C4-2B (cell line): ENCODE data around the gene AP1G2.
A peak's percentile ranks its signal among the peaks of the same experiment; 100 is the strongest.

Experiments
- H3K27ac ChIP-seq: fragments of 450-650 bp; 2 replicates; pipeline ENCODE4 v1.5.1; 2017
- CTCF ChIP-seq: fragments of 450-650 bp; conservative IDR thresholded peaks from 2 replicates; pipeline ENCODE4 v1.5.1; 2017; ENCODE audit warnings: mild to moderate bottlenecking
- ZFX ChIP-seq: fragments of 450-650 bp; IDR thresholded peaks from 2 replicates; pipeline ENCODE4 v1.6.1; 2017

The AP1G2 gene

GRCh38 chr14:23571701-23572523 is 4.3 kb upstream of the AP1G2 start:
- H3K27ac ChIP-seq: no peak overlapping the region
- TF ChIP-seq ZFX (no peak), CTCF (no peak)

- TF ChIP-seq ZFX (no peak), CTCF (no peak)
- no peak overlapping the region for H3K27ac ChIP-seq
Measured at GRCh38 chr14:23570806-23571483, 3.4 kb upstream of the AP1G2 start.

GRCh38 chr14:23569443-23570151 is 2.0 kb upstream of the AP1G2 start:
- TF ChIP-seq CTCF: no peak
- no peak for TF ChIP-seq ZFX
- no peak overlapping the region for H3K27ac ChIP-seq

GRCh38 chr14:23568600-23569331 is 1.2 kb upstream of the AP1G2 start:
- no peak for TF ChIP-seq ZFX
- no peak; the same call in 1 of the 2 replicates for TF ChIP-seq CTCF
- peak overlapping the region; percentile 30; the same call in 1 of the 2 replicates for H3K27ac ChIP-seq

GRCh38 chr14:23568021-23568599 is 519 bp upstream of the AP1G2 start:
- H3K27ac ChIP-seq: peak overlapping the region; percentile 30
- TF ChIP-seq CTCF (no peak), ZFX (no peak)

GRCh38 chr14:23566778-23567185 is 809 bp downstream of the AP1G2 start:
- H3K27ac ChIP-seq: peak overlapping the region; percentile 84
- TF ChIP-seq CTCF (no peak), ZFX (no peak)
